ENCODE results near the gene RAB29.

- TF ChIP-seq FOXM1 (IDR thresholded peaks at IDR 0.05; ENCODE audit: borderline replicate concordance) = no peak
- TF ChIP-seq PKNOX1 (IDR thresholded peaks at IDR 0.05) = no peak
Measured at GRCh38 chr1:205733438-205734175, 41.7 kb downstream of the RAB29 start.
